Activated T-helper 1 cell treated with anti-CD3 and anti-CD28 coated beads, Interleukin-12 subunit alpha, Interleukin-12 subunit beta, Interleukin-2, Interleukin-4 antibody, amounts not matched to agents 30 ng/mL and 10 ng/mL and 1 ng/mL, durations not matched to agents 14 hours and 24 hours and 36 hours (primary cell): ENCODE measurements around the gene NACAD. TPM values are rescaled to one million over a fixed set of nuclear protein-coding genes. Genes with fewer than 3 reads are reported as not detected.

Experiments
- DNase-seq: peaks from one replicate; pipeline ENCODE4 v3.0.0; 2021; ENCODE audit warnings: low spot score
- H3K27ac Mint-ChIP-seq: one replicate; pipeline ENCODE4 v1.8.0; 2021; ENCODE audit warnings: mild to moderate bottlenecking, mixed read lengths
- H3K27me3 Mint-ChIP-seq: one replicate; pipeline ENCODE4 v1.8.0; 2022; ENCODE audit warnings: mild to moderate bottlenecking, moderate library complexity, mixed read lengths; ENCODE audit not compliant: insufficient read depth
- H3K36me3 Mint-ChIP-seq: one replicate; pipeline ENCODE4 v1.8.0; 2021; ENCODE audit warnings: low read depth, mixed read lengths
- H3K4me1 Mint-ChIP-seq: one replicate; pipeline ENCODE4 v1.8.0; 2021; ENCODE audit warnings: low read depth, mixed read lengths
- H3K4me3 Mint-ChIP-seq: one replicate; pipeline ENCODE4 v1.8.0; 2021; ENCODE audit warnings: mild to moderate bottlenecking, moderate library complexity, mixed read lengths
- H3K9me3 Mint-ChIP-seq: one replicate; pipeline ENCODE4 v1.8.0; 2021; ENCODE audit warnings: mixed read lengths
- intact Hi-C: fragments of 100-400 bp; cut with micrococcal nuclease; formaldehyde crosslinking; loops from one replicate; pipeline ENCODE4 v1.15.1; 2024
- total RNA-seq: library from RNA; stranded (reverse); gene quantifications from 2 replicates; pipeline ENCODE4 v1.2.3, GENCODE V29; 2022

The NACAD gene, protein sequence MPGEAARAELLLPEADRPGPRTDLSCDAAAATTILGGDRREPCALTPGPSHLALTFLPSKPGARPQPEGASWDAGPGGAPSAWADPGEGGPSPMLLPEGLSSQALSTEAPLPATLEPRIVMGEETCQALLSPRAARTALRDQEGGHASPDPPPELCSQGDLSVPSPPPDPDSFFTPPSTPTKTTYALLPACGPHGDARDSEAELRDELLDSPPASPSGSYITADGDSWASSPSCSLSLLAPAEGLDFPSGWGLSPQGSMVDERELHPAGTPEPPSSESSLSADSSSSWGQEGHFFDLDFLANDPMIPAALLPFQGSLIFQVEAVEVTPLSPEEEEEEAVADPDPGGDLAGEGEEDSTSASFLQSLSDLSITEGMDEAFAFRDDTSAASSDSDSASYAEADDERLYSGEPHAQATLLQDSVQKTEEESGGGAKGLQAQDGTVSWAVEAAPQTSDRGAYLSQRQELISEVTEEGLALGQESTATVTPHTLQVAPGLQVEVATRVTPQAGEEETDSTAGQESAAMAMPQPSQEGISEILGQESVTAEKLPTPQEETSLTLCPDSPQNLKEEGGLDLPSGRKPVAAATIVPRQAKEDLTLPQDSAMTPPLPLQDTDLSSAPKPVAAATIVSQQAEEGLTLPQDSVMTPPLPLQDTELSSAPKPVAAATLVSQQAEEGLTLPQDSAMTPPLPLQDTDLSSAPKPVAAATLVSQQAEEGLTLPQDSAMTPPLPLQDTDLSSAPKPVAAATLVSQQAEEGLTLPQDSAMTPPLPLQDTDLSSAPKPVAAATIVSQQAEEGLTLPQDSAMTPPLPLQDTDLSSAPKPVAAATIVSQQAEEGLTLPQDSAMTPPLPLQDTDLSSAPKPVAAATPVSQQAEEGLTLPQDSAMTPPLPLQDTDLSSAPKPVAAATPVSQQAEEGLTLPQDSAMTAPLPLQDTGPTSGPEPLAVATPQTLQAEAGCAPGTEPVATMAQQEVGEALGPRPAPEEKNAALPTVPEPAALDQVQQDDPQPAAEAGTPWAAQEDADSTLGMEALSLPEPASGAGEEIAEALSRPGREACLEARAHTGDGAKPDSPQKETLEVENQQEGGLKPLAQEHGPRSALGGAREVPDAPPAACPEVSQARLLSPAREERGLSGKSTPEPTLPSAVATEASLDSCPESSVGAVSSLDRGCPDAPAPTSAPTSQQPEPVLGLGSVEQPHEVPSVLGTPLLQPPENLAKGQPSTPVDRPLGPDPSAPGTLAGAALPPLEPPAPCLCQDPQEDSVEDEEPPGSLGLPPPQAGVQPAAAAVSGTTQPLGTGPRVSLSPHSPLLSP (N-terminal part only)
- 0.05 TPM in 1 of 2 replicates, not detected in the other for total RNA-seq

DNA sequence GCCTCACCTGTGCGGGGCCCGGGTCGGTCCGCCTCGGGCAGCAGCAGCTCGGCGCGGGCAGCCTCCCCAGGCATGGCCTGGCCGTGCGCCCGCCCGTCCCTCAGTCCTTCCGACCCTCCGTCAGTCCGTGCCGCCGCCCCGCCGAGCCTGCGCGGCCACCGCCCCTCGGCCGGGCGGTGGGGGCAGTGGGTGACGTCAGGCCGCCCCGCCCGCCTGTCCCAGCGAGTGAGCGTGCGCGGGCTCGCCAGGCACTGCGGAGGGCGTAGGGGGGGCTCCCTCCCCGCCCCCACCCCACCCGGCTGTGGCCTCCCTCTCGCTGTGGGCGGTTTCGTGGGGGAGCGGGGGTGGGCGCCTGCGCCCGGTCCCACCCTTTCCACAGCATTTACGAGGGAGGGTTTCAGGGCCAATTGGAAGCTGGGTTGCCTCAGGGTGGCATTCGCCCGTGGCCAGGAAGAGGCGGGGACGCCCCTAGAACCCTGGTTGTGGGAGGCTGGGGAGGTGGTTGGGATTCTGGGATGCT, at the start of gene NACAD:
Gene NACAD (minus strand): TSS at position 149 of the 520 bp plus-strand sequence. CDS start 75 bp downstream, at position 74.
- H3K4me1 Mint-ChIP-seq: no peaks in the 10 kb centered on the region
- intact Hi-C loops: loop anchor here (1.0 kb wide), 2 partner anchors 22 to 47 kb away; partner anchors contain the start of gene TBRG4
- no peak for DNase-seq
- no peaks in the 10 kb centered on the region for H3K9me3 Mint-ChIP-seq
- H3K27me3 Mint-ChIP-seq: peaks cover 36% of the 10 kb centered on the region
- H3K36me3 Mint-ChIP-seq: no peaks in the 10 kb centered on the region
- no peak within 1 kb of the TSS for H3K27ac Mint-ChIP-seq
- peak within 1 kb of the TSS; percentile 73 for H3K4me3 Mint-ChIP-seq

- Mint-ChIP-seq H3K9me3 (no peaks in the 10 kb centered on the region), H3K36me3 (no peaks in the 10 kb centered on the region), H3K4me1 (peaks cover 19% of the 10 kb centered on the region), H3K27me3 (peaks cover 10% of the 10 kb centered on the region), H3K4me3 (no peak overlapping the region), H3K27ac (no peak overlapping the region)
- DNase-seq: peak; percentile 55
- intact Hi-C loops: loop anchor here (1.0 to 2.0 kb wide), 10 partner anchors 24 to 548 kb away; partner anchors contain the start of genes CCM2, H2AZ2 and PURB
Measured at GRCh38 chr7:45136106-45137060, 47.6 kb upstream of the NACAD start.

DNA sequence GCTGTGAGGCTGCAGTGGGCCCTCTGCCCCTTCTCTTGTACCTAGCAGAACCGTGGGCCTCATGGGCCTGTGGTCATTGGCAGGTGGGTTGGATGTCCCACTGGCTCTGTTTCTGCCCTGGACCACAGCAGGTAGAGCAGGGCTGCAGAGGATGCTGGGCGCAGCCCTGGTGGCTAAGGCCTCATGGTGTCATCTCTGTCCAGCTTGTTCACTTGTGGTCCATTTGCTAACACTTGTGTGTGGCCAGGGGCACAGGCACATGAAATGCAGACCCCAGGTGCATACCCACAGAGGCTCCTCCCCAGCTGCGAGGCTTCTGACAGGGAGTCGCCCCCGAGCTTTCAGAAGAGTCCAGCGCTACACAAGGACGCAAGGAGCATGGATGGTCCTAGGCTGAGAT, 45.1 kb upstream of the NACAD start:
- intact Hi-C loops: no loop called here
- H3K9me3 Mint-ChIP-seq: no peaks in the 10 kb centered on the region
- H3K27me3 Mint-ChIP-seq: peaks cover 9% of the 10 kb centered on the region
- DNase-seq: no peak
- no peaks in the 10 kb centered on the region for H3K36me3 Mint-ChIP-seq
- H3K4me1 Mint-ChIP-seq: peaks cover 15% of the 10 kb centered on the region
- no peak overlapping the region for H3K27ac Mint-ChIP-seq
- no peak overlapping the region for H3K4me3 Mint-ChIP-seq

- no peak overlapping the region for H3K27ac Mint-ChIP-seq
Measured at GRCh38 chr7:45133352-45133751, 44.6 kb upstream of the NACAD start.

DNA sequence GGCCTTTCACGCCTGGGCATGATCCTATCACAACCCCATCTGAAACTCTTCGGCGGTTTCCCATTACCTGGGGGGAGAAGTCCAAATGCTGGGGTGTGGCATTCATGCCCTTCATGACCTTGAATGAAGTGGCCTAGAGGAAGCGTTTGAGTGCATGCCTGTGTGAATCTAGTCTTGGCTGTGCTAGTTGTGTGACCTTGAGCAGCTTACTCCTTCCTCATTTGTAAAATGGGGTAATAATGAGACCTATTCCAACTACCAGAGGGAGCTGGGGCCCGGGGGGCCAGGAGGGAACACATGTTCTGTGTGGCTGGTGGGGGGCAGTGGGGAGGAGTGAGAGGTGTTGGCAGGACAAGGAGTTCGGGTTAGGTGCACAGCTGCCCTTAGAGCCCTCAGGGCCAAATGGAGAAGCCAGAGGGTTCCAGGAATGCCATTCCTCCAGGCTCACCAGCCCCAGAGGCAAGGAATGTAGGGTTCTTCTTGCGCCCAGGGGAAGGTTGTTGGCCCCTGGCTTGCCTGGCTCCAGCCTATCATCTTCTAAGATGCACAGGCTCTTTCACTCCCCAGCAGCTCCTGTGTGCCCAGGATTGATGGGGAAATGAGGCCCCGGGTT, 44.0 kb upstream of the NACAD start:
- Mint-ChIP-seq H3K36me3 (no peaks in the 10 kb centered on the region), H3K4me1 (peaks cover 15% of the 10 kb centered on the region), H3K27me3 (peaks cover 8% of the 10 kb centered on the region), H3K4me3 (no peak overlapping the region), H3K9me3 (no peaks in the 10 kb centered on the region), H3K27ac (no peak overlapping the region)
- no peak for DNase-seq
- intact Hi-C loops: no loop called here

More at GRCh38 chr7:45133352-45133751, 44.6 kb upstream of the NACAD start:
- Mint-ChIP-seq H3K36me3 (no peaks in the 10 kb centered on the region), H3K9me3 (no peaks in the 10 kb centered on the region), H3K4me3 (no peak overlapping the region), H3K27me3 (peaks cover 8% of the 10 kb centered on the region), H3K4me1 (peaks cover 15% of the 10 kb centered on the region)
- no peak for DNase-seq
- intact Hi-C loops: no loop called here

DNA sequence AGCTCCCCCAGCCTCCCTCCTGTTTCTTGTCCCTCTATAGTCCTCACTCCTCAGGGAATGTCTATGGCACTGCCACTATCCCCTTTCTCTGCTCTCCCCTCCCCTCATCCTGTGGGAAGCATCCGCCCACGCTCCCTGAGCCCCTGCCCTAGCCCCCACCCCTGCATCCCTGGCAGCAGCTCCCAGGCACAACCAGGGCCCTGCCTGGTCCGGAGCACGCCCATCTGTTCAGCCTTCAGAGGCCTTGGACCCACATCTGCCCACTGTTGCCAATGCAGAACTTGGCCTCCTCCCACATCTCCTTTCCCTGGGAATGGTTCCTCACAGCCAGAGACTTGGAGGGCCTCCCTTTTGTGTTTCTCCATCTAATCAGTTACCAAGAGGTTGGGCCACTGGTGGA, 43.1 kb upstream of the NACAD start:
- Mint-ChIP-seq H3K27me3 (peaks cover 7% of the 10 kb centered on the region), H3K36me3 (no peaks in the 10 kb centered on the region), H3K9me3 (no peaks in the 10 kb centered on the region), H3K4me1 (peaks cover 15% of the 10 kb centered on the region), H3K27ac (no peak overlapping the region), H3K4me3 (no peak overlapping the region)
- intact Hi-C loops: no loop called here
- DNase-seq: no peak

DNA sequence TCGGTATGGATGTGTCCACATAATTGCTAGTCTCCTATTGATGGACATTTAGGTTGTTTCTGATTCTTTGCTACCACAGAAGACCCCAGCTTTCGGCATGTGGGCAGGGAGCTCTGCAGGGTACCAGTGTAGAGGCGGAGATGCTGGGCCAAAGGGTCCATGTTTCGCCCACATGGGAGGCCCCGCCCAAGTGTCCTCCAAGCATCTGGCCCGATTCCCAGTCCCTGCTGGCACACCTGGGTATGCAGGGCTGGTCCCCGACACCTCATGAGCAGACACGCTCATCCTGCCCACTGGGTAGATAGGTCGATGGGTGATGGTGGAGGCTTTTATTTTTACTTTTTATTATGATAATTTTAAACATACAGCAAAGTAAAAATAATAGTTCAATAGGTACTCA, 42.1 kb upstream of the NACAD start:
- H3K27ac Mint-ChIP-seq: no peak overlapping the region
- no peak overlapping the region for H3K4me3 Mint-ChIP-seq

GRCh38 chr7:45129906-45130305, 41.1 kb upstream of the NACAD start:
- Mint-ChIP-seq H3K36me3 (no peaks in the 10 kb centered on the region), H3K27ac (no peak overlapping the region), H3K4me1 (no peaks in the 10 kb centered on the region), H3K27me3 (peaks cover 5% of the 10 kb centered on the region), H3K4me3 (no peak overlapping the region), H3K9me3 (no peaks in the 10 kb centered on the region)
- intact Hi-C loops: no loop called here
- no peak for DNase-seq

More for the DNA sequence above, 42.1 kb upstream of the NACAD start:
- no peak for DNase-seq
- peaks cover 5% of the 10 kb centered on the region for H3K4me1 Mint-ChIP-seq
- peaks cover 5% of the 10 kb centered on the region for H3K27me3 Mint-ChIP-seq
- H3K9me3 Mint-ChIP-seq: no peaks in the 10 kb centered on the region
- intact Hi-C loops: no loop called here
- no peaks in the 10 kb centered on the region for H3K36me3 Mint-ChIP-seq

GRCh38 chr7:45129181-45129800, 40.5 kb upstream of the NACAD start:
- DNase-seq: no peak
- H3K27ac Mint-ChIP-seq: peak overlapping the region; percentile 37
- H3K27me3 Mint-ChIP-seq: peaks cover 5% of the 10 kb centered on the region
- H3K4me1 Mint-ChIP-seq: no peaks in the 10 kb centered on the region
- no peak overlapping the region for H3K4me3 Mint-ChIP-seq
- intact Hi-C loops: no loop called here
- no peaks in the 10 kb centered on the region for H3K9me3 Mint-ChIP-seq
- H3K36me3 Mint-ChIP-seq: no peaks in the 10 kb centered on the region

GRCh38 chr7:45126920-45127319, 38.2 kb upstream of the NACAD start:
- DNase-seq: no peak
- Mint-ChIP-seq H3K9me3 (no peaks in the 10 kb centered on the region), H3K4me1 (peaks cover 14% of the 10 kb centered on the region), H3K27ac (no peak overlapping the region), H3K27me3 (peaks cover 4% of the 10 kb centered on the region), H3K4me3 (no peak overlapping the region), H3K36me3 (no peaks in the 10 kb centered on the region)
- intact Hi-C loops: no loop called here

DNA sequence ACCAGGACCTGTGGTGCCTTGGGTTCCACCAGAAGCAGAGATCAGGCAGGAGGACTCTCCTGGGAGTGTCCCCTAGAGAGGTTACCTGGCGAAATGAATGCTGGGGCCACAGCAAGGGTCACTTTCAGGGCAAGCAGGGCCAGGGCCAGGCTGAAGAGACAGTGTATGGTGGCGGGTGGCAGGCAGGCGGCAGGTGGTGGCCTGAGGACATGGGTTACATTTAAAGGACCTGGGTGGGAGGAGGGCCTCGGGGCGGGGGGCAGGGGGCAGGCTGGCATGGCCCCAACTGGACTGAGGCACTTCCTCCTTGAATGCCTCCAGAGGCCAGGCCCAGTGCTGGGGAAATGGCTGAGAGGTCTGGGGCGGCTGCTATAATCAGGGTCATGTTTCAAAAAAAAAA, 37.4 kb upstream of the NACAD start:
- DNase-seq: no peak
- Mint-ChIP-seq H3K4me1 (peaks cover 16% of the 10 kb centered on the region), H3K4me3 (no peak overlapping the region), H3K27ac (no peak overlapping the region), H3K9me3 (no peaks in the 10 kb centered on the region), H3K27me3 (no peaks in the 10 kb centered on the region), H3K36me3 (no peaks in the 10 kb centered on the region)
- intact Hi-C loops: no loop called here
